HG02981 (cell line): ENCODE results near the gene PLK5.
"Not testable (repeated sequence)": the region's sequence is repeated elsewhere in the genome, so short reads cannot be mapped to it uniquely, and the experiment has no call there.

Experiments
- ATAC-seq: cut with Tn5 transposase; IDR thresholded peaks from one replicate; pipeline ENCODE4 v1.9.1; 2021; ENCODE audit warnings: mild to moderate bottlenecking, moderate library complexity; ENCODE audit not compliant: unreplicated experiment

PLK5 gene

GRCh38 chr19:1507763-1508506, 15.9 kb upstream of the PLK5 start:
- ATAC-seq: no peak

- ATAC-seq: no peak
Measured at GRCh38 chr19:1508507-1508856, 15.4 kb upstream of the PLK5 start.

DNA sequence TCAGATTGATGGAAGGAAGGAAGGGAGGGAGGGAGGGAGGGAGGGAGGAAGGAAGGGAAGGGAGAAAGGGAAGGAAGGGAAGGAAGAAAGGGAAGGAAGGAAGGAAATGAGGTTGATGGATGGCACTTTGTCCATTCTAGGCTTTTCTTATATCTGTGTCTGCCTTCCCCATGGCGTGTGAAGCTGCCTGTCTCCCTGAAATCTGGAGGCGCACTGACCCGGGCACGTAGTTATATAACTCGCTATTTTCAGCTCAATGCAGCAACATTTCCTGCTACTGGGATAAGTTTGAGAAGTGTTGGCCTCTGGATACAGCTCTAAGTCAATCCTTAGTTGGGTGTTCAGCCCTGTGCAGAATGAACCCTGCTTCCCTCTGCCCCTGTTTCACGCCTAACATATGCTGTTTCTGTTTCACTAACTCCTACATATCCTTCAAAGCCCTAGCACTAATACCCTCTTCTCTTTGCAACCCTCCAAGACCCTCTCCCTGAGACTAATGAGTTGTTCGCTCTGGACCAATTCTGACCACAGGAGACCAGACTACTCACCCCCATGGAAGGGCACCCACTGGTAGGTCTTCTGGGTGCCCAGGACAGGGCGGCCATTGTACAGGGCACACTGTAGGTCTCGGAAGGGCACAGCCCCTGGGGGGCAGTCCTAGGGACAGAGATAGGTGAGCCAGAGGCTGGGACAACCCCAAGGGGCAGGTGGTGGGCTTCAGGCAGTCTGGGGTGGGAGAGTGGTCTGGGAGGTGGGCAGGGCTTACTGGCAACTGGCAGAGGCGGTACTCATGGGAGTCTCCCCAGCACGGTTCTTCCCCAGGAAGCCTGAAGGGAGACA, 14.1 kb upstream of the PLK5 start:
- no peak for ATAC-seq

GRCh38 chr19:1510442-1510806, 13.5 kb upstream of the PLK5 start:
- ATAC-seq: no peak

DNA sequence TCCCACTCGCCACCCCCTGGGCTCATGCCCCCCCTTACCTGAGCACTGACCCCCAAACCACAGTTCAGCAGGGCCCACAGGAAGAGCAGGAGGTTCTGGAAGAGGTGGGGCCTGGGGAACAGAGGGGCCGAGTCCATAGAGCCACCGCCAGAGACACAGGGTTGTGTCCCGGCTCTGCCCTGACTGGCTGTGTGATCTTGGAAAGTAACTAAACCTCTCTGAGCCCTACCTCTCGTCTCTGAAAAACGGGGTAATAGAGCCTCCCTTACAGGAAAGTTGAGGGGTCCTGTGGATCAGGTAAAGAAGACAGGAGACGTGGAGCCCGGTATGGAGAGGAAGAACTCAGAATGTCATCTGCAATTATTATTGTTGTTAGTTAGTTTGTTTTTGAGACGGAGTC, 13.1 kb upstream of the PLK5 start:
- ATAC-seq: no peak

DNA sequence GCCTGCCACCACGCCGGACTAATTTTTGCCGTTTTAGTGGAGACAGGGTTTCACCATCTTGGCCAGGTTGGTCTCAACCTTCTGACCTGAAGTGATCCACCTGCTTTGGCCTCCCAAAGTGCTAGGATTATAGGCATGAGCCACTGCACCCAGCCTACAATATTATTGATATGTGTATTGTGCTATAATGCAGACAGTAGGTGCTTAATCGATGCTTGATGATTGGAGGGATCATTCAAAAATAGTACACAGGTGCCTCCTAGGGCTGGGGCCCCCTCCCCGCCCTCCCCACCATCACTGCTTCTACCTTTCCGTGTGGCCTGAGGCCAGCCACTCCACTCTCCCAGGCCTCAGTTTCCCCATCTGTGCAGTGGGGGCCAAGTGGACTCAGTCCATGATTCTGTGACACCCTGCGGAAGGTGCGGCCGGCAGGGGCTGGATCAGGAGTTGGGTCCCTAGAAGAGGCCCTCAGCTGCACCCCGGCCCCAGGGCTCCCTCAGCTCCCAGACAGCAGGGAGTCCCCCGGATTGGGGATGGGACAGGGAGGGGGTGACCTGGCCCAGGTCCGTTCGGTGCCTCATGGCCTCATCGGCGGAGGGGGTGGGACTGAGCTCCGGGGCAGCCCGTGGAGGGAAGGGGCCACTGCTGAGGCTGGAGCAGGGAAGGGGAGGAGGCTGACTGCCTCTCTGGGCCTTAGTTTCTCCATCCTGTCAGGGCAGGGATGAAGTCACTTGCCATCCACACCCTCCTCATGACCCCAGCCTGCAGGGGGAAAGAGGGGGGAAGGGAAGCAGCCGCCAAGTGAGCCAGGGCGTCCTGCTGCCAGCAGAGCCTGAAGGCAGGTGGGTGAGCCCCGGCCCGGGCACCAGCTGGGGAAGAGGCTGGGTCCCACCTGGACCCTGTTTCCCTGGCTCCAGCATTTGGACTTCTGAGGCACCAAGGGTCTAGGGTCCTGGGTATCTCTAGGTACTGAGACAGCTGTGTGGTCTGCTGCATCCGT, 12.3 kb upstream of the PLK5 start:
- no peak for ATAC-seq

DNA sequence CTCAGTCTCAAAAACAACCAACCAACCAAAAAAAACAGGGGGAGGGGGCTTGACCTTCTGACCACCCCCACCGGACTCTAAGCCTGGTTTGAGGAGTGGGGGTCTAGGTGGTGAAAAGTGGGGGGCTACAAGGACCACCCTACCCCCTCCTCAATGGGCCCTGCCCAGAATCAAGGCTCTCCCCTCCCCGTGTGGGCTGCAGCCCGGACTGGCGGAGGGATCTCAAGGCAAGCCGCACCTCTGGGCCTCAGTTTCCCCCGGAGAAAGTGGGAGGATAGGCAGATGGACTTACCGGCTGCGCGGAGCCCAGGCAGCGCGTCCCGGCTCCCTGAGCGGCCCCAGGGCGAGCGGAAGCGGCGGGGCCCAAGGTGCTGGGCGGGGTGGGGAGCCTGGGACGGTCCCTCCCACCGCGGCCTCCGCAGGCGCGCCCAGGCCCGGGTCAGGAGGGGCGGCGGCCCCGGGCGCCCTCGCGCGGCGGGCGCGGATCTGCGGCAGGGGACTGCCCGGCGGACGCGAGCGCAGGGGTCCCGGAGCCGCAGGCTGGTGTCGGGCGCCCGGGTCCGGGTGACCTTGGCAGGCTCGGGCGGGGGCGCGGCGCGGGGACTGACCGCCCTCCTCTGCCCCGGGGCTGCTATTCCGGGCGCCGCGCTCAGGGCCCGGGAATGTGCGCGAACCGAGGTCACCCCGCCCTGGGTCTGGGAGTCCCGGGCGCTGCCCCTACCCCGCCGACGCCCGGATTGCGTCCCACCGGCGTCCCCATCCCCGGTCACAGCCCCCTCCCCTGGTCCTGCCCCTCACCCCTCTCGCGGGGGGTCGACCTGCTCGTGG, 11.0 kb upstream of the PLK5 start, which contains the start of gene ADAMTSL5:
Gene ADAMTSL5, minus strand, starts transcription at position 349 of the 828 bp plus-strand sequence. CDS start 2,076 bp downstream, outside the sequence.
- ATAC-seq: no peak

- no peak for ATAC-seq
Measured at GRCh38 chr19:1513499-1514294, 10.2 kb upstream of the PLK5 start.

GRCh38 chr19:1514295-1514661, 9.6 kb upstream of the PLK5 start:
- ATAC-seq: no peak

DNA sequence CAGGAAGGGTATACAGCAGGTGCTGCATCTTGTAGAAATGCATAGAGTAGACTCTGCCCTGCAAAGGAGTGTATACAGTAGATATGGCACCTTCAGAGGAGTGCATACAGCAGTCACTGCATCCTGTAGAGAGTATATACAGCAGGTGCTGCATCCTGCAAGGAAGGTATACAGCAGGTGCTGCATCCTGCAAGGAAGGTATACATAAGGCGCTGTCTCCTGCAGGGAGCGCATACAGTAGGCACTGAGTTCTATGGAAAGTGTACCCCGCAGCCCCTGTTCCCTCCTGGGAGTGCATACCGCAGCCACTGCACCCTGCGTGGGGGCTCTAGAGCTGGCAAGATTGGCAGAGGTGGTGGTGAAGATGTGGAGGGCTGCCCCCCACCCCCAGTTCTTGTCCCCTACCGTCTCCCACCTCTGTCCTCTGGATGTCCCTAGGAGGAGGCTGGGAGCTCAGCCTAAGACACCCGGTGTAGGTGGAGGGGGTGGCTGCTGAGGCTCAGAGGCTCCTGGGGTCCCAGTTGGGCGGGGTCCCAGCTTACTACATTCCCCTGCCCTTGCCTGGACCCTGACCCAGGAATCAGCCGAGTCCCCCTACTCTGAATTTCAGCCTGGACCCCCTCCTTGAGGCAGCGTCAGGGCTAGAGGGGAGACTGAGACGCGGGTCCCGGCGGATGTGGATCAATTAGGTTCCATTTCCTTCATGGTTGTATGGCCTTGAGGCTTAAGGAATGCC, 8.7 kb upstream of the PLK5 start:
- no peak for ATAC-seq

DNA sequence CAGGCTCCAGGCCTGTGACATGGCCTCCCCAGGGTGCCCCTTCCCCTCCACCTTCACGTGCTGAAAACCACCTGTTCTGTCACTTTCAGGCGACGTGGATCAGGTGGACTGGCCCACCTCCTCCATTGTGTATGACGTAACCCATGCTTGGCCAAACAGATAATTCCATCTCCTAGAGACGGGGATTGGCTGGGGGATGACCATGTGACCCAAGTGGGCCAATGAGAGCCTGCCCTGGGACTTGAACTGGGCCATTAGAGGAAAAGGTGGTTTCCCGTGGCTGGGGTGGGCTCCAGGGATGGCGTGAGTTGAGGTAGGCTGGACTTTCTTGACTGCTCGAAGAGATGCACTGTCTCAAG, 7.5 kb upstream of the PLK5 start:
- no peak for ATAC-seq

DNA sequence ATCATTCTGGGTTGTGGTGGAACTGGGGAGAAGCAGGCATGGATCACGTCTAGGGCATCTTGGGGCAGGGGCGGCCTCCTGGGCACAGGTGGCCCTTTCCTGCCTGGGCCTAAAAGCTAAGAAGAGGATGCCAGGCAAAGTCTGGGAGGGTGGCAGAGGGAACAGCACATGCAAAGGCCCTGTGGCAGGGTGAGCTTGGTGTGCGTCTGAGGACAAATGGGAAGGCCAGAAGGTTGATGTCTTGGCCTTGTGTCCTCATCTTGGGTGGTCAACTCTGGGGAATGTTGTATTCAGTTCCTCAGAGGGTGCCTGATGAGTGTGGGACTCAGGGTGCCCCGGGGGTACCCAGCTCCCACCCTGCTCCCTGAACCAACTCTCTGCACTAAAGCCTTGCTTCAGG, 5.4 kb upstream of the PLK5 start:
- ATAC-seq: no peak

- ATAC-seq: not testable (repeated sequence)
Measured at GRCh38 chr19:1519802-1520201, 4.1 kb upstream of the PLK5 start.

DNA sequence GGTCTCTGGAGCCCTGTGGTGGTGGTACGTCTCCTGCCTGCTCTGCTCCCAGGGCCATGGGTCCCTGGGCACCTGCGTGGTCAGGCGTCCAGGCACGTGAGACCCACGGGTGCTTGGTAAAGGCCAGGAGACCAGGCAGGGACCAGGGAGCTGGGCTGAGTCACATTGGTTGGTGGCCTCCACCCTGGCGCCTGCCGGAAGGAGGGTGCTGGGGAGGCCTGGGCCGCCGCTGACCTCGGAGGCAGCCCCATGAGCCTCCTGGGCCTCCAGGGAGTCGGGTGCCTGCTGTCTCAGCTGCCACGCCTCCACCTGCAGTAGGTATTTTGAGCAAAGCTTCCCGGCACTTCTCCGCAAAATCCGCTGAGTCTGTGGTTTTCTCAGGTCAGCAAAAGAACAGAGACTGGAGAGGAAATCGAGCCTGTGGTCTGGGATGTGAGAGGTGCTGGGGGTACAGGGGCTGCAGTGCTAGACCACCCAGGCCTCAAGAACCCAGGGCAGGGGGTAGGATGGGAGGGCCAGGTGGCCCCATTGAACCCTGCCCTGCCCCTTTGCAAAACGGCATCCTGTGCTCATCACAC, 3.6 kb upstream of the PLK5 start:
- no peak for ATAC-seq

GRCh38 chr19:1521636-1522035, 2.2 kb upstream of the PLK5 start:
- ATAC-seq: no peak

- no peak for ATAC-seq
Measured at GRCh38 chr19:1522061-1522460, 1.8 kb upstream of the PLK5 start.

DNA sequence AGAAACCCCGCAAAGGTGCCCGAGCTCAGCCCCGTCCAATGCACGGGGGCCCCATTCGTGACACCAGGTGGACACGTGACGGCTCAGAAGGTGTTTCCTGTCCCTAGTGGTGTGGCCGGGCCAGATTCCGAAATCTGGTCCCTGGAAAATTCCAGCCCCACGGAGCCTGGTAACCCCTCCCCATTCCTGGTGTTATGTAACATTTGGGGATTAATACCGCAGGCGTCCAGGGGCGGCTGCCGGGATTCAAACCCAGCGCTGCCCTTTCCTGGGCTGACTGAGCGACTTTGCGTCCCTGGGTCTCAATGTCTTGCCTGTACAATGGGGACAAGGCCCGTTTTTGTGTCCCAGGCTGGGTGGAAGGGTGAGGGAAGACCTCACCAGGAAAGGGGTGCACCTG, 1.0 kb upstream of the PLK5 start:
- ATAC-seq: no peak

DNA sequence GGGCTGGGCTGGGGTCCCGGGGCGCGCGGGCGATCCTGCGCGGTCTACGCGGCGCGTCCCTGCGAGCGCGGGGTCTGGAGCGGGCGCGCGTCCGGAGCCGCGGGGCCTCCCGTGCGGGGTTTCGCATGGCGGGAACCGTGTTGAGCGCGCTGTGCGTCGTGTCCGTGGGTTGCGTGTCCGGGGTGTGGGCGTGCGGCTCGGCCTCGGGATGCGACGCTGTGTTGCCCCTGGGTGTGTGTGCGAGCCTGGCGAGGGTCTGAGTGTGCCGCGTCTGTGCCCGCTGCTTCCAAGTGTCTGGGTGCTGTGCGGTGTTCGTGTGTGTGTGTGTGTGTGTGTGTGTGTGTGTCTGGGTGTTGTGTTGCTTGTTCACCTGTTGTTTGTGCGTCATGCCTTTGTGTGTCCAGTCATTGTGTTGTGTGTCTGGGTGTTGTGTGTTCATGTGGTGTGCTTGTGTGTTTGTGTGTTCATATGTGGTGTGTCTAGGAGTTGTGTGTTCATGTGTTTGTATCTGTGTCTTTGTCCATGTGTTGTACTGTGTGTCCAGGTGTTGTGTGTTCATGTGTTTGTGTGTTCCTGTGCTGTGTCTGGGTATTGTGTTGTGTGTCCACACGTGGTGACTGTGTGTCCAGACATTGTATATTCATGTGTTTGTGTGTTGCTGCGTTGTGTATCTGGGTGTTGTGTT, 552 bp downstream of the PLK5 start:
- no peak for ATAC-seq
